GM19395 (cell line): Measurements from ENCODE around the gene CAPZB.

Experiments used
- ATAC-seq: cut with Tn5 transposase; IDR thresholded peaks from one replicate; pipeline ENCODE4 v1.9.1; 2021; ENCODE audit warnings: mild to moderate bottlenecking, moderate library complexity; ENCODE audit not compliant: unreplicated experiment

Gene CAPZB

GRCh38 chr1:19371226-19372135 lies 113.9 kb downstream of the CAPZB start:
- no peak for ATAC-seq

- ATAC-seq: no peak
These were observed 114.7 kb downstream of the CAPZB start for GRCh38 chr1:19370453-19371170.

GRCh38 chr1:19369396-19370090 lies 115.8 kb downstream of the CAPZB start:
- ATAC-seq: no peak

GRCh38 chr1:19368964-19369363 lies 116.4 kb downstream of the CAPZB start:
- ATAC-seq: no peak

GRCh38 chr1:19368050-19368449 lies 117.3 kb downstream of the CAPZB start:
- no peak for ATAC-seq

GRCh38 chr1:19367584-19368041 lies 117.7 kb downstream of the CAPZB start:
- no peak for ATAC-seq

GRCh38 chr1:19366599-19367536 lies 118.5 kb downstream of the CAPZB start:
- no peak for ATAC-seq

- ATAC-seq: no peak
These were observed 119.6 kb downstream of the CAPZB start for GRCh38 chr1:19365721-19366120.

- no peak for ATAC-seq
These were observed 121.7 kb downstream of the CAPZB start for GRCh38 chr1:19363536-19364152.

GRCh38 chr1:19361611-19362147 lies 123.7 kb downstream of the CAPZB start:
- ATAC-seq: no peak

GRCh38 chr1:19360843-19361610 lies 124.3 kb downstream of the CAPZB start:
- ATAC-seq: no peak

- no peak for ATAC-seq
These were observed 124.9 kb downstream of the CAPZB start for GRCh38 chr1:19360432-19360831.

GRCh38 chr1:19360016-19360415 lies 125.3 kb downstream of the CAPZB start:
- ATAC-seq: no peak

GRCh38 chr1:19359357-19359756 lies 126.0 kb downstream of the CAPZB start:
- no peak for ATAC-seq

- no peak for ATAC-seq
These were observed 126.6 kb downstream of the CAPZB start for GRCh38 chr1:19358710-19359109.

- no peak for ATAC-seq
These were observed 127.9 kb downstream of the CAPZB start for GRCh38 chr1:19357299-19357986.

GRCh38 chr1:19356266-19356665 lies 129.1 kb downstream of the CAPZB start:
- ATAC-seq: no peak

- ATAC-seq: no peak
These were observed 130.8 kb downstream of the CAPZB start for GRCh38 chr1:19354531-19354981.
